NCI-H748 (cell line): ENCODE data around the gene AICDA.

Experiments
- DNase-seq: peaks from one replicate; lab custom pipeline; 2025; ENCODE audit not compliant: unreplicated experiment; lab: John Stamatoyannopoulos, UW

Gene AICDA

GRCh38 chr12:8559676-8560075 is 53.0 kb downstream of the AICDA start:
- no peak for DNase-seq

GRCh38 chr12:8556531-8557097 is 56.0 kb downstream of the AICDA start:
- DNase-seq = no peak

GRCh38 chr12:8554451-8555195 is 58.0 kb downstream of the AICDA start:
- DNase-seq = no peak

GRCh38 chr12:8553088-8553627 is 59.5 kb downstream of the AICDA start:
- DNase-seq = peak; percentile 68
